Osteocyte (in vitro differentiated cells): ENCODE results near the gene RTKN2. TPM values are rescaled to one million over a fixed set of nuclear protein-coding genes. Genes with fewer than 3 reads are reported as not detected.

Experiments used
- DNase-seq: peaks from one replicate; pipeline ENCODE4 v3.0.0; 2021; ENCODE audit warnings: mixed read lengths; ENCODE audit not compliant: unreplicated experiment; ENCODE audit errors: extremely low spot score
- H3K27ac Mint-ChIP-seq: one replicate; pipeline ENCODE4 v1.8.0; 2021; ENCODE audit warnings: mild to moderate bottlenecking, mixed read lengths; ENCODE audit not compliant: unreplicated experiment
- H3K27me3 Mint-ChIP-seq: one replicate; pipeline ENCODE4 v1.8.0; 2021; ENCODE audit warnings: mixed read lengths; ENCODE audit not compliant: unreplicated experiment
- H3K36me3 Mint-ChIP-seq: one replicate; pipeline ENCODE4 v1.8.0; 2021; ENCODE audit warnings: mixed read lengths; ENCODE audit not compliant: unreplicated experiment
- H3K4me1 Mint-ChIP-seq: one replicate; pipeline ENCODE4 v1.8.0; 2021; ENCODE audit warnings: mixed read lengths; ENCODE audit not compliant: unreplicated experiment
- H3K4me3 Mint-ChIP-seq: one replicate; pipeline ENCODE4 v1.8.0; 2021; ENCODE audit warnings: mild to moderate bottlenecking, moderate library complexity, mixed read lengths; ENCODE audit not compliant: unreplicated experiment
- H3K9me3 Mint-ChIP-seq: one replicate; pipeline ENCODE4 v1.8.0; 2021; ENCODE audit warnings: mixed read lengths; ENCODE audit not compliant: unreplicated experiment
- CTCF ChIP-seq: fragments of 200-600 bp; sonication (generic); IDR thresholded peaks from 2 replicates; pipeline ENCODE4 v1.5.0; 2021; ENCODE audit warnings: antibody characterized with exemption, mild to moderate bottlenecking, moderate library complexity
- total RNA-seq: library from RNA; stranded (reverse); gene quantifications from 2 replicates; pipeline ENCODE4 v1.2.1, GENCODE V29; 2021

RTKN2 gene
- total RNA-seq, 1 donor from 2014 or later: 2.4 TPM

GRCh38 chr10:62155054-62155680, 113.5 kb downstream of the RTKN2 start:
- Mint-ChIP-seq H3K9me3 (no peaks in the 10 kb centered on the region), H3K27me3 (no peaks in the 10 kb centered on the region), H3K4me3 (no peak overlapping the region), H3K36me3 (no peaks in the 10 kb centered on the region), H3K4me1 (peaks cover 2% of the 10 kb centered on the region), H3K27ac (no peak overlapping the region)
- no peak for DNase-seq
- no peak for TF ChIP-seq CTCF

GRCh38 chr10:62154231-62154630, 114.4 kb downstream of the RTKN2 start:
- no peaks in the 10 kb centered on the region for H3K36me3 Mint-ChIP-seq
- no peaks in the 10 kb centered on the region for H3K27me3 Mint-ChIP-seq
- H3K9me3 Mint-ChIP-seq: no peaks in the 10 kb centered on the region
- TF ChIP-seq CTCF: no peak
- H3K27ac Mint-ChIP-seq: no peak overlapping the region
- H3K4me3 Mint-ChIP-seq: no peak overlapping the region
- H3K4me1 Mint-ChIP-seq: peaks cover 7% of the 10 kb centered on the region
- DNase-seq: no peak

- Mint-ChIP-seq H3K36me3 (no peaks in the 10 kb centered on the region), H3K9me3 (no peaks in the 10 kb centered on the region)
- DNase-seq: no peak
Observed at GRCh38 chr10:62153191-62153590, 115.5 kb downstream of the RTKN2 start.

GRCh38 chr10:62149621-62150020, 119.0 kb downstream of the RTKN2 start:
- TF ChIP-seq CTCF: no peak
- Mint-ChIP-seq H3K36me3 (no peaks in the 10 kb centered on the region), H3K9me3 (no peaks in the 10 kb centered on the region), H3K27me3 (no peaks in the 10 kb centered on the region), H3K4me3 (no peak overlapping the region), H3K27ac (no peak overlapping the region), H3K4me1 (peaks cover 15% of the 10 kb centered on the region)
- no peak for DNase-seq

More at GRCh38 chr10:62153191-62153590, 115.5 kb downstream of the RTKN2 start:
- Mint-ChIP-seq H3K27me3 (no peaks in the 10 kb centered on the region), H3K27ac (no peak overlapping the region), H3K4me1 (peaks cover 10% of the 10 kb centered on the region), H3K4me3 (no peak overlapping the region)
- no peak for TF ChIP-seq CTCF

GRCh38 chr10:62148155-62148554, 120.5 kb downstream of the RTKN2 start:
- Mint-ChIP-seq H3K36me3 (no peaks in the 10 kb centered on the region), H3K9me3 (no peaks in the 10 kb centered on the region), H3K27ac (no peak overlapping the region), H3K4me3 (no peak overlapping the region), H3K27me3 (no peaks in the 10 kb centered on the region), H3K4me1 (peaks cover 23% of the 10 kb centered on the region)
- no peak for DNase-seq
- no peak for TF ChIP-seq CTCF
